GM18867 (cell line): Measurements from ENCODE around the gene PHF20.
"Not testable (repeated sequence)": the region's sequence is repeated elsewhere in the genome, so short reads cannot be mapped to it uniquely, and the experiment has no call there.

Source experiments
- ATAC-seq: cut with Tn5 transposase; IDR thresholded peaks from one replicate; pipeline ENCODE4 v1.9.1; 2021; ENCODE audit warnings: mild to moderate bottlenecking, moderate library complexity; ENCODE audit not compliant: unreplicated experiment

Gene PHF20

GRCh38 chr20:35831971-35832370 is 60.2 kb downstream of the PHF20 start:
- ATAC-seq, result no peak

- no peak for ATAC-seq
Observed at GRCh38 chr20:35833241-35833640, 61.4 kb downstream of the PHF20 start.

- no peak for ATAC-seq
Observed at GRCh38 chr20:35837577-35838195, 65.9 kb downstream of the PHF20 start.

GRCh38 chr20:35838205-35838604 is 66.4 kb downstream of the PHF20 start:
- no peak for ATAC-seq

GRCh38 chr20:35839904-35840303 is 68.1 kb downstream of the PHF20 start:
- ATAC-seq, result no peak

GRCh38 chr20:35840421-35840820 is 68.6 kb downstream of the PHF20 start:
- no peak for ATAC-seq

- ATAC-seq, result no peak
Observed at GRCh38 chr20:35842361-35842760, 70.5 kb downstream of the PHF20 start.

GRCh38 chr20:35843894-35844293 is 72.1 kb downstream of the PHF20 start:
- ATAC-seq, result not testable (repeated sequence)

- ATAC-seq, result no peak
Observed at GRCh38 chr20:35845561-35845960, 73.7 kb downstream of the PHF20 start.

GRCh38 chr20:35849706-35850105 is 77.9 kb downstream of the PHF20 start:
- no peak for ATAC-seq

GRCh38 chr20:35851659-35852058 is 79.8 kb downstream of the PHF20 start:
- not testable (repeated sequence) for ATAC-seq

GRCh38 chr20:35854713-35855348 is 83.0 kb downstream of the PHF20 start:
- ATAC-seq, result no peak

- not testable (repeated sequence) for ATAC-seq
Observed at GRCh38 chr20:35855641-35856040, 83.8 kb downstream of the PHF20 start.

- ATAC-seq, result no peak
Observed at GRCh38 chr20:35856866-35857265, 85.1 kb downstream of the PHF20 start.

- no peak for ATAC-seq
Observed at GRCh38 chr20:35866418-35867202, 94.8 kb downstream of the PHF20 start.

- ATAC-seq, result no peak
Observed at GRCh38 chr20:35870541-35871258, 98.9 kb downstream of the PHF20 start.

GRCh38 chr20:35871259-35871771 is 99.5 kb downstream of the PHF20 start:
- ATAC-seq, result no peak

GRCh38 chr20:35876033-35876320 is 104.2 kb downstream of the PHF20 start:
- ATAC-seq, result no peak

- ATAC-seq, result no peak
Observed at GRCh38 chr20:35877611-35878010, 105.8 kb downstream of the PHF20 start.

- no peak for ATAC-seq
Observed at GRCh38 chr20:35878113-35878625, 106.4 kb downstream of the PHF20 start.

GRCh38 chr20:35881676-35882075 is 109.9 kb downstream of the PHF20 start:
- ATAC-seq, result no peak
